Fibroblast of skin of left quadriceps (primary cell): ENCODE data around the gene PRKCA.
"Not testable (repeated sequence)": the region's sequence is repeated elsewhere in the genome, so short reads cannot be mapped to it uniquely, and the experiment has no call there.

Experiments used
- DNase-seq, 2 experiments: peaks; one replicate each; pipeline ENCODE4 v3.0.0-alpha.2; 2013; ENCODE audit warnings: low read depth in 2 of 2

PRKCA gene

DNA sequence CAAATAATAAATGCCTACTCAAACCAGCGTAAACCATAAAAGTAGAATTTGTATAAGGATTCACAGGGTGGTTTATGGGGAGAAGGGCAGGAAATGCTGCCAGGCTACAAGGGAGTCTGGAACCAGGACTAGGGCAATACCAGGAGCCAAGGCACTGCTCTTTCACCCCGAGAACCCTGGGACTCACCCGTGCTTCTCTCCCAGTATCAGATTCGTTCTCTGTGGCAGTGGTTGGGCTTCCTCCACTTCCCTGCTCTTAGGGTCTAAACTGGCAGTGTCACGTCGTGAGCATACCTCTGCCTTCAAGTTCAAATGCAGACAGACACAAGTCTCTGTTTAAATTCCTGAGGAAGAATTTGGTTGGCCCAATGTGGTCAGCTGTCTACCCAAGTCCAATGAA lies 49.3 kb downstream of the PRKCA start:
- no peak for DNase-seq

DNA sequence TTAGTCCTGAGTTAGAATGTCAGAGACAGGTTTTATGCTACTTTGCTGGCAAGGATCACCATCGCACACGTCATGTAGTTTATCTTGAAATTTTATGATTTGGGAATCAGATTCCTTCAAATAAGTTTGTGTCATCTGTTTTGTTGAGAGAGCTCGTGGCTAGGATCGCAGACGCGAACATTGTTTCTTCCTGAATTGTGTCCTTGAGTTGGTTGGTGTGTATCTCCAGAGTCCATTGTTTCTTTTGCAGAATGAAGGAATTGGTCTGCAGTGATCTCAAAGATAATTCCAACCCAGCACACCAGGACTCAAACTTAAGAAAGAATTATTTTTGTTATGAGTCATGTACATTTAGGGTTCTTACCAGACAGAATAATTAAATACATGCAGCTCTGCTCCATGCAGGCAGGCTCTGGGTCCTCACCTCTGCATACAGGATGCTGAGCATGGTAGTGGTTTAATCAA lies 51.6 kb downstream of the PRKCA start:
- DNase-seq = peak; percentile 42

DNA sequence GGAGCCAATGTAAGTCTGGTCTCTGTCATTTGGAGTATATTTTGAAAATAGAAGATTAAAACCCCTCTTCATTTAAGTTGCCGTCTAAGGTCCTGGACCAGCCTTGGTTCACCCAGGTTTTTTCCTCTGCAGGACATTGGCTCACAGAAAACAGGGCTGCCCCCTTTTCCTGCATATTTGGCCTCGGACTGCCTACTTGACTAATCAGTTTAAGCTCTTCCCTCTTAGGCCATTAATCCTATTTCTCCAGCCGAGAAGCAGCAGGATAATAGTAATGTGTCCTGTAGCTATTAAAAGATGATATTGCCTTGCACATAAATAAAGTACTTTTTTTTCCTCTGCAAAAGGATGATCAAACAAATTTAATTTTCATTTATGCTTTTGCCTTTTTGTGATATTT lies 52.1 kb downstream of the PRKCA start:
- no peak for DNase-seq

DNA sequence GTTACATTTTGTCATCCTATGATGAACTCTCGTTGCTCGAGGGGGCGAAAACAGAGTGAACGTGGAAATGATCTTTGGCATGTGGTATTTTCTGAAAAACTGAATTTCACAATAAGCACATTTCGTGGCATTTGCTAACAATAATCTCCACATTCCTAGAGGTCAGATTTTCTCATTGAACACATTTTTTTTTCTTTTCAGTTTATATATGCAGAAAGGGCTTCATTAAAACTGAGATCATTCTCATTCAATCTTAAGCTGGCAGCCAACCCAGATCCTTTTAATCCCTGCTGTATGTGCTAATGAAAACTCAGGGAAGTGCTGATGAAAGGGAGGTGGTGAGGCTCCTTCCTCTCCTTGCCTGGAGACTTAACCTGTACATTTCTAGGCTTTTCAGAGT lies 52.6 kb downstream of the PRKCA start:
- peak; percentile 68 to 70 for DNase-seq

DNA sequence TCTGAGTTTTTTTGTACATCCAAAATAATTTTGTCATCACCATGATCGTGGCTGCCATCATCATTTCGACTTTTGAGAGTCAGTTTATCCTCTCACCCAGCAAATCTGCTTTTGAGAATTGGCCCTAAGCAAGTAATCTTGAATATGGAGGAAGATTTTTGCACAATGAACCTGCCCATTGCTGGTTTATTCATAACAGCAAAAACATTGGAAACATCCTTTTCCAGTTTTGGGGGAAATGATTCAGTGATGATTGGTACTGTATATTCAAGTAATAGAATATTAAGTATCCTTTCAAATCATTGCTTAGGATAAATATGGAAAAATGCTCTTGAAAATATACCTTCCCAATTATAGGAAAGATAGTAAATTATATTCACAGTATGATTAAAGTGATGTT lies 53.1 kb downstream of the PRKCA start:
- no peak for DNase-seq

DNA sequence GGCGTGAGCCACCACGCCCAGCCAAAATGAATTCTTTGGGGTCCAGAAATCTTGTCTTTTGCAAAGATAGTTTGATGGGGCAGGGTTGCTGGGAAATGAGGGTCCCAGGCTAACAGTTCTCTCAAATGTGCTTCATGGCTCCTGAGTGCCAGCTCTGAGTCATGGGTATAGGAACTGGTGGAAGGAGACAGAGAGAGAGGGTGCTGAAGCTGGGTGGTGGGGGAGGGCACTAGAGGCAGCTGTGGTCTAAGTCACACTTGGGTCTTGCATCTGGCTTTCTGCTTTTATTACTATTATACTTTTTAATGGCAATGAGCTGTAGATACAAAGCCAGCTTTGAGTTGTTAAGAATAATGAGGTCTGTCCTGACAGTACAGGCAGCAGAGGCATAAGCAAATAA lies 54.6 kb downstream of the PRKCA start:
- no peak for DNase-seq

DNA sequence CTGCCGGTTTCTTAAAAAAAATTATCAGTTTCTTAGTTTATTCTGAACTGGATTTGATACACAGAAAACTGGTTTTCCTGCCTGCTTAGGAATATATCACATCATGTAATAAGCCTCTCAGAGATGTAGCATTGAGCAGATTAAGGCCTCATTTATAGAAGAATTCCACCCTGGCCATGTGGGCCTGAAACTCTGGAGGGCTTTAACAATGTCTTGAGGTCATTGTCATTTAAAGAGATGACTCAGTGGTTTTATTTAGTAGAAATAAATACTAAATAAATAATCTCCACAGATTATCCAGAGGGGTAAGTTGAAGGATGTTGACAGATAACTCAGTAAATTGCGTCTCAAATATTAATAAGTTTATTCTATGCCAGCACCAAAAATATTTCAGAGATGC lies 56.9 kb downstream of the PRKCA start:
- DNase-seq = no peak

DNA sequence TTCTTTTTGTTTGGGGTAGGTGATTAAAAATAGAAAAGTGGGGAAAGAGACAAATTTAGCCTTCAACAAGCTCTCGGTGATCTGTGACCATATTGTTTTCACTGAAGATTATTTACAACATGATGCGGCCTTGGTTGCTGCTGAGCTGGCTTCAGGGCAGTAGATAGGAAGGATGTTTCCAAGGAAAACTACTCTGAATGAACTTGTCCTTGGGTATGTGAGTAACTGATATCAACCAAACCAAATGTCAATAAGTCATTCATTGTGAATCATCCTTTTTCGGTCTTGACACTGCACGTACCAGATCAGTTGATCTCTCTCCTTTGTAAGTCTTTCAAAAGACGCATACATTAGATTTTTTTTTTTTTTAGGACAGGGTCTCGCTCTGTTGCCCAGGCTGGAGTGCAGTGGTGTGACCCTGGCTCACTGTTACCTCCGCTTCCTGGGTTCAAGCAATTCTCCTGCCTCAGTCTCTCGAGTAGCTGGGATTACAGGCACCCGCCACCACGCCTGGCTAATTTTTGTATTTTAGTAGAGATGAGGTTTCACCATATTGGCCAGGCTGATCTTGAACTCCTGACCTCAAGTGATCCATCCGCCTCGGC lies 58.6 kb downstream of the PRKCA start:
- not testable (repeated sequence) for DNase-seq

DNA sequence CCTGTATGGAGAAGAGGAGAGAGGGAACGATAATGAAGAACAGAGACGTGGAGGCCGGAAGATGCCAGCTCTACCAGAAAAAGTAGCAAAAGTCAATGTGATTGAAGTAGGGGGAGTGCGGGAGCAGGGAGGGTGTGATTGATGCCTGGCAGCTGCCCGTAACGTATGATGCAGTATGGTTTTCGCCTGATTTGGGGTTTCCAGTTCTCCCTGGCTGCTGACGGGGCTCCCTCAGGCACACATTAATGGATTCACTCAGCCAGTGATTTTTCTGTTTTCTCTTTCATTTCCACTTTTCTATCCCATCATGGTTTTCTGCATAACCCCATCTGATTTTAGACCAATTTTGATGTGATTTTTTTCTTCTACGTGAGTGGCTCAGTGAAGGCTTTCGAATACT lies 62.1 kb downstream of the PRKCA start:
- no peak for DNase-seq

DNA sequence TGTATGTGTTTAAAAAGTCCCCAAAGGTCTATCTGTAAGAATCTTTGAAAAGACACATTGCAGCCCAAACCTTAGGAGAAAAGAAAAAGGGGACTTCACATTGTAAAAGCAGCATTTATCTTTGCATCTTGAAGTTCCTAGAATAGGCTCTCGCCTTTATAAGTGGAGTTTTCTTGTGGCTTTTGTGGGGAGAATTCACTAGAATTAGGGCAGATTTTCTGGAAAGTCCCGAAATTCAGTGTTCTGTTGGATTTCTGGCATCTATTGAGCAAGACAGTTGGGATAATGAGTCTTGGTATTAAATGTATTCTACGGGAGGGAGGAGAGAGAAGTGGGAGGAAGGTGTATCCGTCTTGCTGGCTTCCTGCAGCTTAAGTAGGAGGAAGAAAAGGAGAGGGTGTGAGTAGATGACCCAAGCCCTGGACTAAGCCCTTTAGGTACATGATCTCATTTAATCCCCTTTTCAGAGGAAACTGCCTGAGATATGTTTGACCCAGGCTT lies 62.6 kb downstream of the PRKCA start:
- no peak for DNase-seq

DNA sequence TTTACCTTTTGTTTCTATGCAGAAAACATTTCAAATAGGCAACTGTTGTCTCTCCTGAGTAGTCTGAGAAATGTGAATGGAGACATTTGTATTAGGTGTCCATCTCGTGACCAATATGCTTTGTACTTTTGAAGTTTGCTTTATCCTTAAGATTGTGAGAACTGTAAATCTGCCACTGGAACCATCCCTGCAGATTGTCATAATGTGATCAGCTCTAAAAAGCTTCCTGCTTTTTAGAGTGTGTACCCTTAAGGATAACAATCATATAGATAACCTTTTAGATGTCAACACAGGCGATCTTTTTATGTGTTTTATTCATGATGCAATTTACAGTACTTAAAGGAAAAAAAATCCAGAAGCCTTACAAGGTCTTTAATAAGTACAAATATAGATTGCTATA lies 63.5 kb downstream of the PRKCA start:
- DNase-seq = no peak

DNA sequence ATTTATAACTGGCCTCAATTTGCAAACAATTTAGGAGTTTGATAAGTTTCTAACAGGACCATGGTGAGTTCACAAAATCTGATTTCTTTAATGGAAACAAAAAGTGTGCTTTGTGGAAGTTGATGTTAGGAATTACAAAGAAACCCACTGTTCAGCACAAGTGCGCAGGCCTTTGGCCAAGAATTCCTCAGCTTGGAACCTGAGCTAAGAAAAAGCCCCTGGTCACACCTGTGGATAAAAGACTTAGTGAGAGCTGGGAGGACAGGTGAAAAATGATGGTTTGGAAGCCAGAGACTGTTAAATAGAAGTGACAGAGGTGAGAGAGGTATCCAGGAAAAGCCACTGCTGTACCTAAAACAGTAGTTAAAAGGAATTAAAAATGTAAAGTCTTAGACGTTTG lies 64.7 kb downstream of the PRKCA start:
- no peak for DNase-seq

DNA sequence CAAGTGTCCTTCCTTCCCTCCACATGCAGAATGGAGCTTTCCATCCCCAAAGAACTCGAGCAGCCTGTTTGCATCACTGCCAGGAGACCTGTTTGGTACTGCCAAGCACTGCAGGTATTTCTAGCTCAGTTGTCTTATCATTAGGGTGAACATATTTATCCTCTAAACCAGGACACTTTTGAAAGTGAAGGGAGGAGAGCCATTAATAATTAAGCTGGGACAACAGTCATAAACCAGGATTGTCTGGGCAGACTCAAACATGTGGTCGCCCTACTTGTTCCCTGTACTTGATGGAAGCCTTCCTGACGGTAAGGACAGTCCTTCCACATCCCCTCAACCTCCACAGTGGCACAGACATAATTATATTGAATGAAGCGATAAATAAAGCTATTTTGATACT lies 67.4 kb downstream of the PRKCA start:
- DNase-seq = no peak

DNA sequence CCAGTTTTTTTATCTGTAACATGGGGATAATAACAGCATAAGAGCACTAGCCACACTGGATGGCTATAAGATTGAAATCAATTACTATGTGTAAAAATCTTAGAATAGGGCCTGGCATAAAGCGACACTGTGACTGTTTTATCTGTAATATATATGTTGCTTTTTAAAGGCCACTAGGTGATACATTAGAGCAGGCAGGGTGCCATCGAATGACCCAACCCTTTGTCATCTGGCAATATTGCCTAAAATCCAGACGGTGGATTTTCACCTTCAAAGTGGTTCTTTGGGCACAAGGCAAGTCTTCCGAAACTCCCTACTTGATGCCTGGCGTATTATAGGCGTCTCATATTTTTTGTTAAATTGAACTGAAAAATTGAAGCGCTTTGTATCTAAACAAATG lies 69.1 kb downstream of the PRKCA start:
- no peak for DNase-seq

DNA sequence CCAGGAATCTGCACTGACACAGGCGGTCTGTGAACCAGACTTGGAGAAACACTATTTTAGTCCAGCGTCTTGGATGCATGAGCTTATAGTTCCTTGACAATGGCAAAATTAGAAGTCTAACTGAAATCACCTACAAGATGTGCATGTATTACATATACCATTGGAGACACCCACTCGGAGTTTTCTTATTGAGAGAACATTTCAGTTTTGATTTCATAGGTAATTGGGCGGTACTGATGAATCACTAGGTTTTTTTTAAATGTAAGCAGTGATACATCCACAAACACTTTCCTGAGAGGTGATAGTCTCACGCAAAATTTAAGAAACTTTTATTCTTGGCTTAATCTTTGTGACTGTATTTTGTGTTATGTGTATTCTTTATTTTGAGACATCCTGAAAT lies 69.8 kb downstream of the PRKCA start:
- DNase-seq = no peak

DNA sequence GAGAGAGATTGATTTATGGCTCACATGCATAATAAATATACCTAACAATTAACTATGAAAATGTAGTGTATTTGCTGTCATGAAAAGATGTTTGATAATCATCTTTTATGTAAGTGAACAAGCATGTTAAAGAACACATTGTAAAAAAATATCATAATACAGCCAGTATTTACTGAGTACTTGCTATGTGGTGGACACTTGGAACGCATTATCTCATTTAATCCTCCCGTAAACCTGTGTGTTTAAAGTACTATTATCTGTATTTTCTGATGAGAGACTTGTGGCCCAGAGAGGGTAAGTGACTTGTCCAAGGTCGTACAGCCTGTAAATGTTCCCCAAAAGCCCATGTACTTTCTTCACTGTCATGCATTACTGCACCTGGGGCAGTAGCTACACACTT lies 70.7 kb downstream of the PRKCA start:
- DNase-seq = no peak

DNA sequence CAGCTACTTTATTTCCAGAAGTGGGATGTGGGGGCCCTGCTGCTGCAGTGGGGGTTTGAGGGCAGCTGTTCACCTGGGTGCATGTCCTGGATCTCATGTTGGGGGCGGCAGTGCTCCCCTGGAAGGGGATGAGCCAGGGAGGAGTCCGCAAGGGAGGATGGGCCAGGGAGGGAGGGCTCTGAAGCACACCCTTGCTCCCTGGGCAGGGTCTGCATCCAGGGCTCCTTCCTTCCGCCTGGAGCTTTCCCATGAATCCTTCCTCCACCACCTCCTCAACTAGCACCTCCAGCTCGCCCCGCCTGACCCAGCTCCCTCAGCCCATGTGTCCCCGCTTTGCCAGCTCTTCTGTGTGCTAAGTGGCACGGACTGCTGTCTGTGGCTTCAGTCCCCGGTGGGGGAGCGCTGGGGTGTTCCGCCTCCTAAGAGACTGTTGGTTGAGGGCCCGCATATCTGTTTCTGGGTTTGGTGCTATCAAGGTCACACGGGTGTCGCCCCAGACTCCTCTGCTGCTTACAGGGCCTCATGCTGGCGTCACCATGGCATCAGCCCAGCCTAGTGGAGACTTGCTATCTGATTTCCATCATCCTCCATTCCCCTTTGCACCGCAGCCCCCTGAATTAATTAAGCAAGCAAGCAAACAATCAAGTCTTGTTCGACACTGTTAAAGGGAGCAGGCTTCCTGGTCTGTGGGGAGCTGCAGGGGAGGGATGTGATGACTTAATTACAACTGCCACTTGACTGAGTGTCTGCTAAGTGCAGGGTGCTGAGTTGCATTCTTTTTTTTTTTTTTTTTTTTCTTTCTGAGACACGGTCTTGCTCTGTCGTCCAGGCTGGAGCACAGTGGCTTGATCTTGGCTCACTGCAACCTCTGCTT lies 71.8 kb downstream of the PRKCA start:
- no peak for DNase-seq

DNA sequence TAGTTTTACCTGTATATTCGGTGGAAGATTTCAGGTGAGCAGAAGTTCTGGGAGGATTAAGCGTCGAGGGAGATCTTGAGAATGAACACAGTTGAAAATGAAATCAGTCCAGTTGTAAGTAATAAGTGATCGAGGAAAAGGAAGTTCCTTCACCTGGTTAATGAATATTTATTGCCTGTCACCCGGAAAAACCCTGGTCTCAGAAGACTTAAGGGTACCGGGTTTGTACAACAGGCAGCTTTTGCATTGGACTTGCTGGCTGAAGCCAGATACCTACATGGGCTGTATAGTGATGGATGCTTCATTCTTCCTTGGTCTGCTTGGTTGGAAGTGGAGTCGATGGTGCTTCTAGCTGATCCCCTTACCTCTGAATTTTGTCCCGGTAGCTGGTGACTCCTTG lies 72.7 kb downstream of the PRKCA start:
- no peak for DNase-seq

DNA sequence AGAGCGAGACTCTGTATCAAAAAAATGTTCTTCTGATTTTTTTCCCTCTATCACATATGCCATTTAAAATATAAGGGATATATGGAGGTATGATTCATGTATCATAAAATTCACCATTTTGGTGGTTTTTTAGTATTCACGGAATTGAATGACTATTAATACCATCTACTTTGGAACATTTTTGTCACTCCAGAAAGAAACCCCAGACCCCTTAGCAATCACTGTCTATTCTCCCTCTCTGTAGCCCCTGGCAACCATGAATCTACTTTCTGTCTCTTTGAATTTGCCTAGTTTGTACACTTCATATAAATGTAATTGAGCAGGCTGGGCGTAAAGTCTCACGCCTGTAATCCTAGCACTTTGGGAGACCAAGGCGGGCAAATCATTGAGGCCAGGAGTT lies 75.9 kb downstream of the PRKCA start:
- DNase-seq = peak; percentile 67 to 68

DNA sequence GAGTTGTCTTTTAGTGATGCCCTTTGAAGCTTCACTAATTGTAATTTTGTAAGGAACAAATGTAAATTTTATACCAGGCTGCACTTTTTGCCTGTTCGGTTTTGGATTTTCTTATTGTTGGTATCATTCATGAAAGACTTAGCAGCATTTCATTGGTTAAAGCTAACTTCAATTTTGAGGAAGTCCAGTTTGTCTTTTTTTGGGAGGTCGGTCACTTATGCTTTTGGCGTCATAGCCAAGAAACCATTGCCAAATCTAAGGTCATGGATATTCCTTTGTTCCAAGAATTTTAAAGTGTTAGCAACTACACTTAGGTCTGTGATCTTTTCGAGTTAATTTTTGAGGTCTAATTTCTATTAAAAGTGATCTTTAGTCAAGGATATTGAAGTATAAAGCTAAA lies 77.1 kb downstream of the PRKCA start:
- no peak for DNase-seq

DNA sequence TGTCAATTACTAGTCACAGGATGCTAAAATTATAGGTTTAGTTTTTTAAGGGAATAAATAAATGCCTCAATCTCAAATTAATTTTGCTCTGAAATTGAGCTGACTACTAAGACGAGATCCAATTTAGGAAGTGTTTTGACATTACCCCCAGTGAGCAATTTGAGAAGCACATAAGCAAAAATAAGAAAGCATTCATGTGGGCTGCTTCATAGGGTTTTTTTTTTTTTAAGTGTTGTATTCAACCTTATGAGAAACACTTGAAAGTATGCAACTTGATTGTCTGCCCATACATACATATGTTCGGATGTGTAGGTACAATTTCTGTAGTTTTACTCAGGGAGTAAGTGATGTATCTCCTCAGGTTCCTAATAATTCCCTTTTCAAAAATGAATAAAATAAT lies 77.6 kb downstream of the PRKCA start:
- DNase-seq = no peak

DNA sequence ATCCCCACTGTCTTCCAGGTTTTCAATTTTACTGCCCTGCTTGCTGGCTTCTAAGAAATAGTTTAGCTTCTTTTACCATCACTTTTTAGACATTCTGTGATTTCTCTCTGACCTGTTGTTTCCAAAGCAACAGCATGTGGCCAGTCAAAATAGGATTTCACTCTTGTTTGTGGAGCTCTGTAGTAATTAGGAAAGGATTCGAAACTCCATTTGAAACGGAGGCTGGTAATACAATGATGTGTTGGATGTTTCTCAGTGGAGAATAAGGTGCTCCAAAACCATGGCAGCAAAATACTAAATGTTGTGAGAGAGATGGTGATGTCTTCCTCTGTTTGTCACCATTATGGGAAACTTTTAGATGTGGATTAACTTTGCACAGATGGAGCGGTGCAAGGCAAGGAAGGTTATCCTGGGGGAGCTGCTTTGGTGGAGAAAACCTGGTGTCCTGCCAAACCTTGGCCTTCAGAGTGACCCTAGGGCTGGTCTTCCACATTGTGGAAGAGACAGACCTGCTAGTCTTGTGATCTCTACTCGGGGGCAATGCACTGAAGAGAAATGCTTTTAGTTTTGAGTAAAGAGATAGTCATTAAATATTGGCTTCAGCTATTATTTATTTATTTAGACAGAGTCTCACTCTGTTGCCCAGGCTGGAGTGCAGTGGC lies 79.4 kb downstream of the PRKCA start:
- DNase-seq = no peak

DNA sequence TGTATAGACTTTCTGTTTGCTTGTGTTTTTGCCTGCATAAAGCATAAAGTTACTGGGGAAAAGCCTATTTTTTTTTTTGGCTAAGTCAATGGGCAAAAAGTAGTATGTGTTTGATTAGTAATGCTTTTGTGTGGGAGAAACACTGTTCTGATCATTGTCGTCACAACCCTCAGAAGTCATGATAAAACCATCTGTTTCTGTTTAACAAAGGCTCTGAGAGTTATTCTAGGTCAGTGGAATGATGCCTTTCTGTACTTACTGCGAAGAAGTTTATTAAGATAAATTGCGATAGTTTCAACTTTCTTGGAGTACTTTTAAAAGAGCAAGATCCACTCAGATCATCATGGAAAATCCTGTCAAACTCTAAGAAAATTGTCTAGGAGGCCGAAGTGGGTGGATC lies 80.9 kb downstream of the PRKCA start:
- peak; percentile 95 to 96 for DNase-seq
